HG03108 (cell line): ENCODE data around the gene RAD51D.
"Not testable (repeated sequence)": the region's sequence is repeated elsewhere in the genome, so short reads cannot be mapped to it uniquely, and the experiment has no call there.

ENCODE experiments used
- ATAC-seq: cut with Tn5 transposase; IDR thresholded peaks from one replicate; pipeline ENCODE4 v1.9.1; 2021; ENCODE audit warnings: moderate library complexity; ENCODE audit not compliant: unreplicated experiment

Gene RAD51D

DNA sequence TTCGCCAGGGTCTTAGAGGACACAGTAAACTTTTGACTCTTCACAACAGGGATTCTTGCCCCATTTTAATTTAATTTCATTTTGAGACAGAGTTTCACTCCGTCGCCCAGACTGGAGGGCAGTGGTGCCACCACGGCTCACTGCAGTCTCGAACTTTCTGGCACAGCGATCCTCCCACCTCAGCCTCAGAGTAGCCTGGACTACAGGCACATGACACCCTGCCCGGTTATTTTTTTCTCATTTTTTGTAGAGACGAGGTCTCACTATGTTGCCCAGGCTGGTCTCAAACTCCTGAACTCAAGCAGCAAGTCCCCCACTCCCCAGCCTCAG is 22.8 kb upstream of the RAD51D start:
- no peak for ATAC-seq

DNA sequence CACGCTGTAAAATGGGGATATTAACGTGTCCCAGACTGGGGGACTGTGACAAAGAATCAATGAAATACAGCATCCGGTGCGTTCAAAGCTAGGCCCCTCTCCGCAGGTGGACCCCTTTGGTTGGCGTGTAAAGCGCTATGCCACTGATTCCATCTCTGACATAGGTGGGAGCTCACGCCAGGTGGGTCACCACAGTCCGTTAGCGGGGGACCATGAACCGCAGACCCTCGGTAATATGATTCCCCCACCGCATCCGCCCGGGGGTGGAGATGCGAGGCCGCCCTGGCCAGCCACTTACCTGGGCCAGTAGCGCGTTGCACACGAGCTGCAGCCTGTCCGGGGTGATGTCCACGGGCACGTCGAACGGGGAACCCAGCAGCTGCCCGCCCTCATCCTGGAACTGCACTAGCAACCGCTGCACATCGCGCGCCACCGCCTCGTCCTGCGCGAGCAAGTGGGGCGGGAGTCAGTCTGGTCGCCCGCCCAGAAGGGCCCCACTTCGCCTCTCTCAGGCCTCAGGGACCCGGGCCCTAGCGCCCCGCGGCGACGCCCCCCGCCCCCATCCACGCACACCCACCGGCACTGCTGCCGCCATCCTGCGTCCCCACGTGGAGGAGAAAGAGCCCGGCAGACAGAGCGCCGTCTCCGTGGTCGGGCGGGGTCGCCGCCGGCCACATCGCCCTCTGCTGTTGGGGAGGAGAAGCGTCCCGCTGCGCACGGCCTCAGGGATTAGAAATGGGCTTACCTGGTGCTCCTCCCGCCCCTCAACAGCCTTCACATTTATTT is 22.2 kb upstream of the RAD51D start, which contains the start of gene NLE1:
TSS of gene NLE1 (minus strand) at position 623 of the 786 bp plus-strand sequence. CDS start at position 595, 28 bp downstream.
- ATAC-seq, result peak; percentile 89

DNA sequence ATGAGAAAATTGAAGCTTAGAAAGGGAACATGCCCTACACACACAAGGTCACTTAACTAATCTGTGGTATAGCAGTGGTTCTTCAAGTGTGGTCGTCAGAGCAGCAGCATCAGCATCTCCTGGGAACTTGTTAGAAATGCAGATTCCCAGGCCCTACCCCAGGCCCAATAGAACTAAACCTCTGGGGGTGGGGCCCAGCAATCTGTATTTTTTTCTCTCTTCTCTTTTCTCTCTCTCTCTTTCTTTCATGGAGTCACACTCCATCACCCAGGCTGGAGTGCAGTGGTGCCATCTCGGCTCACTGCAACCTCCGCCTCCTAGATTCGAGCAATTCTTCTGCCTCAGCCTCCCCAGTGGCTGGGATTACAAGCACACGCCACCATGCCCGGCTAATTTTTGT is 18.6 kb upstream of the RAD51D start:
- no peak for ATAC-seq

DNA sequence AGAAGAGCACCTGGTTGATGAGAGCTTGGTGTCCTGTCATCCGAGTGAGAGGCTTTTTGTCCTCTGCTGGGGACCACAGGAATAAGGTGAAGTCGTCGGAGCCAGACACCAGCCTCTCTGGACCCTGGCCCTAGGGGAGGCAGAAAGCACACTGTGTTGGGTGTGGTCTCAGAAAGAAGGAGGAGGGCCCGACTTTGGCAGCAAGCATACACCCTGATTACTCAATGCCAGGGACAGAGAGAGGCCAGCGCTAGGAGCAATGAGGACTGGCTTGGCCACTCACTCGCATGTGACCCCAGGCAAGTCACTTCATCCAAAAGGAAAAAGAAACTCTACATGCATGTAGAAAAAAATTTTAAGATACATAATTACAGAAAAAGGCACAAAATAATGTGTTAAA is 15.7 kb upstream of the RAD51D start:
- no peak for ATAC-seq

DNA sequence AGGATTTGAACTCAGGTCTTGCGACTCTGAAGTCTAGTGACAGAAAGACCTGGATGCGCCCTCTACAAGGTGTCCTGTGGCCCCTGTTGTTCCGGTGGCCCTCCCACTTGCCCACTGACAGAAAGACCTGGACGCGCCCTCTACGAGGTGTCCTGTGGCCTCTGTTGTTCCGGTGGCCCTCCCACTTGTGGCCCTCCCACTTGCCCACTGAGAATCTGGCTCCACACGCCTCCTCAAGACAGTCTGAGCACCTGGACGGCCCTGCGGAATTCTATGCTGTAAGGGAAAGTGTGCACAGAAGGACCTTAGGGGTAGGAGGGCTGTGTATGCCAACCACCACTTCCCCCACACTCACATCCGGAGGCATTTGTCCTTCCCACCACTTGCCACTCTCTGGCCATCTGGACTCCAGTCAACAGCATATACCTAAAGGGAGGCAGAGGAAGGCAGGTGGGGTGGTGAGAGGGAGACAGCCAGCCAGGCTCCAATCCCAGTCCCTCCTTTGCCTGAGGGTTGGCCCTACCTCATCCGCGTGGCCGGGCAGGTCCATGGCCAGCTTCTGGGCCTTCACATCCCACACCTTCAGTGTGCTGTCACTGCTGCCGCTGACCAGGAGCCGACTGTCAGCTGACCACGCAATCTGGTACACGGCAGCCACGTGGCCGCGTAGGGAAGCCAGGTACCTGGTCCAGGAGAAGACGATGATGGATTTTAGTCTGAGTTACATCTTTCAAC is 13.3 kb upstream of the RAD51D start:
- no peak for ATAC-seq

DNA sequence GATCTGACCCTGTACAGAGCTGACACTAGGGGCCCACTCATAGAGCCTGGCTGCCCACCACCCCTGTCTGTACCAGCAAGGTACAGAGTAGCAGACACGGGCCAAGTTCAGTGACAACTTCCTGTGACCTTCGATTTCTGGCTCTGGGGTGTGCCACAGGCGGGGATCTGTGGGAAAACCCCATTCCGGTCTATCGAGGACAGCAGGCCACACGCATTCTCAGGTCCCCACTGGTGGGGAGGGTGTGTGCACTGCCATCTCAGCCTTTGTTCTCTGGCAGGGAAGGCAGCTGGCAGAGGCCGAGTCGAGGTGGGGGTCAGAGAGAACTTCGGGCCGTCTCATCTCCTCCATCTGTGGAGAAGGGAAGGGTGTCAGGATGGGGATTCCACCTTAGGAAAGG is 12.4 kb upstream of the RAD51D start:
- ATAC-seq, result no peak

DNA sequence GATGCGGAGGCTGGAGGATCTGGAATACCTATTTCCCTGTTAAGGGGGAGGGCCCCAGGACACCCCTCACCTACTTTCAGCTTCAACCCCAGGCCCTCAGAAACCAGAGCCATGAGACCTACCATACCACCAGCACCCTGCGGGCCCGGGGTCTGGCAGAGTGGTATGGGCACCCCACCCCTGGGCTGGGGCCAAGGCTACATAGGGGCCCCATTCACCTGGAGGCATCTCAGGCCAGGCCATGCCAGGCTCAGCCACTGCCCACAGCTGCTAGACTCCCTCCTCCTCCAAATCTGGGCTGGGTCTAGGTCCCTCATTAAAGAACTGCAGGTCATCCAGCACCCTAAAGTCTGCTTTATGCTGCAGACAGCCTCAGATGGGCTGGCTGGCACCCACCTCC is 10.7 kb upstream of the RAD51D start:
- ATAC-seq, result no peak

DNA sequence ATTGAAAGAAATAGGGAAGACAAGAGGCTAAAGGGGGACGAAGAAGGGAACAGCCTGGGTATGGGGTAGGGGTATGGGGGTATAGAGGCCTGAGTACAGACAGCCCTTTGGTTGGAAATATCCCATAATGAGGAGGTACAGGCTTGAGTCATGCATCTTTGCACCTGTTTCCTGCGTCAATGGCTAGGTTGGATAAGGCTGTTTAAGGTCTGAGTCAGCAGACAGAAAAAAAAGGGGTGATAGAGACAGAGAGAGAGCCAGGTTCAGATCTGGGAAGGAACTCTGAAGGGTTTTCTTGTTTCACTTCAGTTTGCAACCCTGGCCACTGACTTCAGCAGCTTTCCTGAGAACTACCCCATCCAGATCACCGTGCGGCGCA is 10.3 kb upstream of the RAD51D start:
- ATAC-seq, result no peak

DNA sequence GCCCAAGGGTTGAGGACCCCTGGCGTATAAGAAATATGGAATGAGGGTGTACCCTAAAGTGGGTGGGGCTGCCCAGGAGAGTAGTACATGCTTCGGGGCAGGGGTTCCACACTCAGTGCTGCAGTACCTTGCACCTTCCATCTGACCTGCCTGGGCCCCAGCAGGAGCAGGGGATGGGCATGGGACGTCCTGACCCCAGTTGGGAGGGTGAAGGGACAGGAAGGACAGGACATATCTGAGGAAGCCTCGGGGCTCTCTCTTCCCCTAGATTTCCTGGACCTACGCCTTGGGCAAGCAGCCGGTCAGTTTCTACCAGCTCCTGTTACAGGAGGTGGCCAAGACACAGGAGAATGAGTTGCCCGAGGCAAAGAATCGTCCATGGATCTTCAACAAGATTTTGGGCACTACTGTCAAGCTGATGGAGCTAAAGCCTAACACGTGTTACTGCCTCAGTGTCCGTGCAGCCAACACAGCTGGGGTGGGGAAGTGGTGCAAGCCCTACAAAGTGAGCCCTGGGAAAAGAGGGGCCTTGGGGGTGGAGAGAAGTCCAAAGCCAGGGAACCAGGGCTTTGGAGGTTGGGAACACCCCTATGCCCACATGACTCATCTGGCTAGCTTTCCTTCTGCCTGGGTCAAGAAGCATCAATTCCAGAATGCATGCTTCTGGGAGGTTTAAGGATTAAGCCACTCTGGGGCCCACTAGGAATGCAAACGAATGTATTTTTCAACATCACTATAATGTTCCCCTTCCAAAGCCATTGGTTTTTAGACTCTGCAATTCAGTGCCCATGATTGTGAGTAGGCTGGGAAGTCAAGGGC is 9.7 kb upstream of the RAD51D start:
- ATAC-seq, result no peak

DNA sequence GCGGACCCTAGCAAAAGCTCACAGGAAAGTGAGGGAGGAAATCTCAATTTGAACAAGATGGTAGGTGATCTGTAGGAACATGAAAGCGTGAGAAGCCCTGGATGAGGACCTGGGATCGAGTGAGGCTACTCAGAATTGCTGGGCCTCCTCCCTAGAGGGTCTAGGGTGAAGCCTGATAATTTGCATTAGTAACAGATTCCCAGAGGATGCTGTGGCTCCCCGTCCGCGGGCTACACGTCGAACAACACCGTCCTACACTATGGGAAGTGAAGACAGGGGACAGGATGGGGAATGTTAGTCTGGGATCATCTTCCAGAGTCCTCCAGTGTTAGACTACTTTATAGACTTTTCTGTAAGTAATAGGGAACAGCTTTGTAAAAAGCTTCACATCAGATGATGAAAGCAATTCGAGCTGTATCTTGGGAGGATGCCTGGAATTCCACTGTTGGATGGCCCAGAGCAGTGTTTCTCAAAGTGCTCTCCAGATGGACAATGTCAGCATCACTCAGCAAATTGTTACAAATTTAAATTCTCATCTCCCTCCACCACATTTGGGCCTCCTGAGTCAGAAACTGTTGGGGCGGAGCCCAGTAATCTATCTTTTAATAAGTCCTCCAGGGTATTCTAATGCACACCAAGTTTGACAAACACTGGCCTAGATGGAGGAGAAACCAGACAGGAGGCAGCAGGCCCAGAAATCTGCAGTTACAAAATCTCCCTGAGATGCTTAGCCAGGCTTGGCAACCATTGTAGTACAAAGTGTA is 8.3 kb upstream of the RAD51D start:
- ATAC-seq, result no peak

DNA sequence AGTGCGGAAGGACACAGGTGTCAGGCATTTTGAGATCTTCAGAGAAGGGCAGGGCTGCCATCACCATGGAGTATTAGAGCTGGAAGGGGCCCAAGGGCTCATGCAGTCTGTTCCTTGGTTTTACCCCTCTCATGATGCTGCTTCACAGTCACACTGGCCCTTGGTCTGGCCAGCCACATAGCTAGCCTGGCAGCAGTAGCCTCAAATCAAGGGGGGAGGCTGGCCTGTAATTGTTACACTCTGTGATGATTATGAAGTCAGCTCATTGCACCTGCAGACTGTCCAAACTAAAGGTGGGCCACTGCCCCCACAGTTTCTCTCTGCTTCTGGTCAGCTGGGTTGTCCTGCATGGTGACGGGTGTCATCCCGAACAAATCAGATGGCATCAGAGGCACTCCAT is 1.7 kb upstream of the RAD51D start, which contains the start of gene FNDC8:
TSS of gene FNDC8 (plus strand) at position 301 of the 400 bp plus-strand sequence. CDS start at position 380, 79 bp downstream.
- no peak for ATAC-seq

DNA sequence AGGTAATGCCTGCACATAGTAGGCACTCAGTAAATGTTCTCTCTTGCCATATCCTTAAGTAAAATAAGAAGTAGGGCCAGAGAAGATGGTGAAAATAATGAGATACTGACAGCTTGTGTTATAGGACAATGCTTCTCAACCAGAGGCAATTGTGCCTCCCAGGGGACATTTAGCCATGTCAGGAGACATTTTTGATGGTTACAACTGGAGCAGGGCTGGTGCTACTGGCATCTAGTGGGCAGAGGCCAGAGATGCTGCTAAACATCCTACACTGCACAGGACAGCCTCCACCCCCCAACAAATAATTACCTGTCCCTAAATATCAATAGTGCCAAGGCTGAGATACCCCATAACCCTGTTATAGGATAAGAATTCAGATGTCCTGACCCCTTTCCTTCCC is 1.7 kb downstream of the RAD51D start:
- no peak for ATAC-seq

DNA sequence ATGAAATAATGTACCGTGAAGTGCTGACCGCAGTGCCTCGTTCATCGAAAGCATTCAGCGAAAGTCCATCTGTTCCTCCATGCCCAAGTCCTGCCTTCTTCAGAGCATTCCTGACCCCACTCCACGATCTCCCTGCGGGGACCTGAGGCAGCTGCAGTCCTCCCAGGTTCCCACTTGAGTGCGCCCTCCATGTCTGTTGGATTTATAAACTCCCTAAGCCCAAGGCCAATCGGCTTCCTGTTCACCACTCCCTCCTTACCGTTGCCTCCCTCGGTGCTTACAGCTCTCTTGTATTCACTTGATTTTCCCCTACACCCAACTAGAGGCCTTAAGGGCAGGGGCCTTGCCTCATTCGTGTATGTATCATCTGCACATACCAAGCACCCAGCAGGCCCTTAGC is 2.8 kb downstream of the RAD51D start:
- ATAC-seq, result no peak

DNA sequence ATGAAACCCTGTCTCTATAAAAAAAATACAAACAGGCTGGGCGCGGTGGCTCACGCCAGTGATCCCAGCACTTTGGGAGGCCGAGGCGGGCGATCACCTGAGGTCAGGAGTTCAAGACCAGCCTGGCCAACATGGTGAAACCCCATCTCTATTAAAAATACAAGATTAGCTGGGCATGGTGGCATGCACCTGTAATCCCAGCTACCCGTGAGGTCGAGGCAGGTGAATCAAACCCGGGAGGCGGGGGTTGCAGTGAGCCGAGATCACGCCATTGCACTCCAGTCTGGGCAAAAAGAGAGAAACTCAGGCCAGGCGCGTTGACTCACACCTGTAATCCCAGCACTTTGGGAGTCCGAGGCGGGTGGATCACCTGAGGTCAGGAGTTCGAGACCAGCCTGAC is 8.9 kb downstream of the RAD51D start:
- not testable (repeated sequence) for ATAC-seq

DNA sequence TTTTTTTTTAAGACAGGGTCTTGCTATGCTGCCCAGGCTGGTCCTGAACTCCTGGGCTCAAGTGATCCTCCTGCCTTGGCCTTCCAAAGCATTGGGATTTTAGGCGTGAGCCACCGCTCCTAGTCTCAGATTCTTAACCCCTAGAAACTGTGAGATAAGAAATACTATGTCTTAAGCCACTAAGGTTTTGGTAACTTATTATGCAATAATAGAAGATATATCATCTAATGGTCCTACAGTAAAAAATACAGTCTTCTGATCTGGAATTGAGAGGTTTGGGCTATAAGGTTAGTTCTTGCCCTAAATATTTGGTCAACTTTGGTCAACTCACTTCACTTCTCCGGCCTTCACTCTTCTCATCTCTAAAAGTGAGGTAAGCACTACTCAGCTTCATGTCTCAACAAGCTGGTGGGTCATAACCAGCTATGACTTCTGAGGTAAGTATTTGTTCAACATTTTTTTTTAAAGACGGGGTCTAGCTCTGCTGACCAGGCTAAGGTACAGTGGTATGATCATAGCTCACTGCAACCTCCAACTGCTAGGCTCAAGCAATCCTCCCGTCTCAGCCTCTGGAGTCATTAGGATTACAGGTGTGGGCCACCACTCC is 14.7 kb downstream of the RAD51D start:
- ATAC-seq, result no peak

DNA sequence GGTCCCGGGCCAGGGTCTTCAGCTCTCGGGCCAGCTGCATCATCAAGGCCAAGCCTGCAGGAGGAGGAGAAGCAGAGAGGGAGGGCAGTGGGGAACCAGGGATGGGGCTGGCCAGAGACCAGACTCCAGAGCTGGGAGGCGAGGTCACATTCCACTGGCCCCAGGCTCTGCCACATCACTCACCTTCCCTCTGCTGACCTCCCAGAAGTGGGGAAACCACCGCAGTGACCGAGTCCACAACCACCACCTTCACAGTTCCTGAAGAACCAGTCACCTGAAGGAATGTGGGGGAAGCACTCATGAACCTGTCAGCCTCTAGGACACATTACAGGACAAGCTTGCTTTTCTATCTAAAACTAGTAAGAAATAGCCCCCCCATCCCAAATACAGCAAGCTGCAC is 16.4 kb downstream of the RAD51D start:
- no peak for ATAC-seq

DNA sequence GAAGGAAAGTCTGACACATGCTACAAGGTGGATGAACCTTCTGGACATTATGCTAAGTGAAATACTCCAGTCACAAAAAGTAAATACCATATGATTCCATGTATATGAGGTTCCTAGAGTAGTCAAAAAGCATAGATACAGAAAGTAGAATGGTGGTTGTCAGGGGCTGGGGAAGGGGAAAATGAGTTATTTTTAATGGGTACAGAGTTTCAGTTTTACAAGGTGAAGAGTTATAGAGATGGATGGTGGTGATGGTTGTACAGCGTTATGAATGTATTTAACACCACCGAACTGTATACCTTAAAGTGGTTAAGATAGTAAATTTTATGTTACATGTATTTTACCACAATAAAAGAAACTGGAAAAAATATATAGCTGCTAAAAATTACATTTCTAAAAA is 17.9 kb downstream of the RAD51D start:
- ATAC-seq, result no peak

DNA sequence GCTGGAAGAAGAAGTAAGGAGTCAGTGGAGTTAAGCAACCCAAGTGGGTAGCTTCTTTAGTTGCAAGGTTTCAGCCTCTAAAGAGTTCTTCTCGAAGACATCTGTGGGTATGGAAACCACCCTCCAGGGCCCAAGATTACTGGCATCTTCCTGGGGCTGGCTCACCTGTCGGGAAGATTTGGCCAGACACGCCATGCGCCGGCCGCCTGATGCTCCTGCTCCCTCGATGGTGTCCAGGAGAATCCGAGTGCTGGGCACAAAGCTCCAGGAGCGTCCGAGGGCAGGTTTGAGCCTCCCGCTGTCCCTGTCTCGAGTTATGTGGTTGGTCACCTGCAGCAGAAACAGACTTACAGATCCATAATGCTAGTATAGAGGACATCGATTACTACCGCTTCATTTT is 18.6 kb downstream of the RAD51D start:
- no peak for ATAC-seq

DNA sequence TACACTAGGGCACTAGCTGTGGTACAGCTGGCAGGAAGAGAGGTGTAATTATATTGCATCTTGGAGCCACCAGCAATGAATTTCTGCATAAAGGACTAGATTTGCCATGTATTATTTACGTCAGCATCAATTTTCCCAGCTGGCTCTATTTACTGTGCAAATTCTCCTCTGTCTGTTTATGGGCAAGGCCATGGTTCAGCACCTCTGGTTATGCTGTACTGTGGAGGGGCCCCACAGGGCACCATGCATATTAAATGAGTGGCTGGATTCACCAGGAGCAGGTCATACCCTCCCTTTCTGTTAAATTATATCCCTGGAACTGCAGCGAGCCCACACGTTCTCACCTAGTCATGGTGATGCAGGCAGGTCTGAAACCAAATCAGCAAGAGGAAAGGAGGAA is 19.8 kb downstream of the RAD51D start:
- ATAC-seq, result no peak

DNA sequence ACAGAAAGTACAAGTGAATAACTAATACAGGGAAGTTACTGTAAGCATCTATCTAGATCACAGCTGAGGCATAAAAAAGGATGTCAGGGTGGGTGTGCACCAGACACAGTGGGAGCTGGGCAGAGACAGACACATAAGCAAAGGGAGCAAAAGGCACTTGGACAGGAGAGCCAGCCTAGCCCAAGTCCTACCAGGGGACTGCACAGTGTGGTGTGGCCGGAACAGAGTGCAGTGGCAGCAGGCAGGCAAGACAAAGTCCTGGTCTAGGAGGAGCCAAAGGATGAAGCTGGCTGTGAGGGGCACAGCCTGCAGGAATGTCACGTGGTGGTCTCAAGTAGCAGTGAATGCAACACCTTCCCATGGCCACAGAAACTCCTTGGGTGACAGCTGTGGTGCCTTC is 21.9 kb downstream of the RAD51D start:
- ATAC-seq, result no peak
